Ramos (cell line): Measurements from ENCODE around the gene APRT.

ENCODE experiments used
- in situ Hi-C: fragments of 300-500 bp; cut with MboI; formaldehyde crosslinking; loops from one replicate; pipeline ENCODE4 v1.14.3; 2022; ENCODE audit warnings: low sequenced_read_pairs; ENCODE audit not compliant: unreplicated experiment

The APRT gene

GRCh38 chr16:88811769-88812512 is at the start of gene APRT:
Gene APRT (minus strand): TSS chr16:88811928. CDS start chr16:88811899, 29 bp downstream.
- in situ Hi-C loops = loop anchor here (5.0 kb wide), 1 partner anchor 405 kb away; the partner anchor contains the start of gene ZNF778

GRCh38 chr16:88861359-88861758 is 49.6 kb upstream of the APRT start:
- in situ Hi-C loops = no loop called here

GRCh38 chr16:88859381-88860091 is 47.8 kb upstream of the APRT start:
- in situ Hi-C loops = no loop called here

- in situ Hi-C loops = no loop called here
Measured at GRCh38 chr16:88857728-88858339, 46.1 kb upstream of the APRT start.

GRCh38 chr16:88856828-88857727 is 45.4 kb upstream of the APRT start, which contains the start of the genes GALNS and TRAPPC2L:
Gene GALNS (minus strand): TSS chr16:88856947. CDS start chr16:88856877, 70 bp downstream.
Gene TRAPPC2L (plus strand): TSS chr16:88857127. CDS start chr16:88857151, 24 bp downstream.
- in situ Hi-C loops = no loop called here

GRCh38 chr16:88856122-88856827 is 44.5 kb upstream of the APRT start:
- in situ Hi-C loops = no loop called here

GRCh38 chr16:88855736-88856121 is 44.0 kb upstream of the APRT start:
- in situ Hi-C loops = no loop called here

GRCh38 chr16:88855176-88855575 is 43.4 kb upstream of the APRT start:
- in situ Hi-C loops = no loop called here

- in situ Hi-C loops = no loop called here
Measured at GRCh38 chr16:88854306-88855111, 42.8 kb upstream of the APRT start.

- in situ Hi-C loops = no loop called here
Measured at GRCh38 chr16:88853325-88853941, 41.7 kb upstream of the APRT start.

GRCh38 chr16:88851616-88852015 is 39.9 kb upstream of the APRT start:
- in situ Hi-C loops = no loop called here

- in situ Hi-C loops = no loop called here
Measured at GRCh38 chr16:88850531-88851199, 38.9 kb upstream of the APRT start.

GRCh38 chr16:88848557-88848956 is 36.8 kb upstream of the APRT start:
- in situ Hi-C loops = no loop called here

GRCh38 chr16:88847654-88848053 is 35.9 kb upstream of the APRT start:
- in situ Hi-C loops = no loop called here

GRCh38 chr16:88846088-88846487 is 34.4 kb upstream of the APRT start:
- in situ Hi-C loops = no loop called here

GRCh38 chr16:88844419-88845036 is 32.8 kb upstream of the APRT start:
- in situ Hi-C loops = no loop called here

GRCh38 chr16:88843256-88843655 is 31.5 kb upstream of the APRT start:
- in situ Hi-C loops = no loop called here
